Mesenteric fat pad (tissue), 1 donor: ENCODE measurements around the gene RAB3C. TPM values are rescaled to one million over a fixed set of nuclear protein-coding genes. Genes with fewer than 3 reads are reported as not detected.

Source experiments
- DNase-seq: peaks from one replicate; pipeline ENCODE4 v3.0.0-alpha.2; 2020; ENCODE audit warnings: low spot score
- total RNA-seq: library from RNA; stranded (reverse); fragmentation: NEBNext Ultra II Directional; extraction: Animal tissue kit (Norgen Biotek cat#: 25700); gene quantifications from one replicate; pipeline ENCODE4 v1.2.1, GENCODE V29; 2021
- donor health status: DM: yes; HTN: yes; CAD: no.

The RAB3C gene
- total RNA-seq, 1 donor from 2014 or later = 8.4 TPM

DNA sequence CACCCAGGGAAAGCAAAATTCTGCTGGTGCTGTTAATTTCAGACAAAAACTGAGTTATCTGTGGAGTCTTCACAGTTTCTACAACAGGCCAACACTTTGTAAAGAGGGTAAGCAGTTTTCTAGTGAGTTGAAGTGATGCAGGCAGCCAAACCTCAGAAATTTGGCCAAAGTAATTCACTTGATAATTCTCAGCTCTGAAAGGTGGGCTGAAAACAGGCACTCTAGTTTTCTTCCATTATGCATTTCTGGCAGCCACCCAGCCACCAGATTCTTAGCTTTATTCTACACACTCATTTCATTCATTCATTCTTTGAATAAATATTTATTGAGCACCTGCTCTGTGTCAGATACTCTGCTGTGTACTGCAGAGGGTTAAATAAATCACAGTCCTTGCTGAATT lies 184.2 kb downstream of the RAB3C start:
- no peak for DNase-seq

DNA sequence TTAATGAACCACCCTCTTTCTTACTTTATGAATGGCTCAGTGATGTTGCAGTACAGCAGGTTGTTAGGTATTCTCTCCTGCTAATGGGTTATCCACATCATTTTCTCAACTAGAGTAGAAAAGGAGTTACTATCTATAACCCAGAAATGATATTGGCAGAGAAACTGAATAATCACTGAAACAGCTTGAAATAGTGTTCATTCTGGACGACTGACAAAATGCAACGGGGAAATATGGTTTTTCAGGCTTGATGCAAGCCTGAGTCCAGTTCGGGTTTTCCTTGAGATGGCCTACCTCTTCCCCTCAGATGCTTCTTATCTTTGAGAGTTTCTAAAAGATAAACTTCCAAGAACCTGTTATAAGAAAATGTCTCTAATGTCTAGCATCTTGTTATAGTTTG lies 187.3 kb downstream of the RAB3C start:
- no peak for DNase-seq

DNA sequence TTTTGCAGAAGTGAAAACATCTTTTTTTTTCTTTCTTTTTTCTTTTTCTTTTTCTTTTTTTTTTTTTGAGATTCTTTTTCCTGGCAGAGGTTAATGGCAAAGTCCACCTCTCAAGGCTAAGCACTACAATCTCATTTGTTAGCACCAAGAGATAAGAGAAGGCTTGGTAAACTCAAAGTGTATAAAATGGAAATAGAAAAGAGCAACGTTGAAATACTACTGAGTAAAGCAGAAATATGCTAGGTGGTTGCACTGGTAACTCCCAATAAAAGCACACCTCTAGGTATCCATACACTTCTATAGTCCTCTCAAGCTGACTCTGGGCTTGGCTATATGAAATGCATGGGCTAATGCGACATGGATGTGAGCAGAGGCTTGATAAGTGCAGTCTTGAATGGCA lies 188.9 kb downstream of the RAB3C start:
- no peak for DNase-seq

GRCh38 chr5:58773744-58774441 lies 191.0 kb downstream of the RAB3C start:
- no peak for DNase-seq

GRCh38 chr5:58774937-58775336 lies 192.1 kb downstream of the RAB3C start:
- no peak for DNase-seq

DNA sequence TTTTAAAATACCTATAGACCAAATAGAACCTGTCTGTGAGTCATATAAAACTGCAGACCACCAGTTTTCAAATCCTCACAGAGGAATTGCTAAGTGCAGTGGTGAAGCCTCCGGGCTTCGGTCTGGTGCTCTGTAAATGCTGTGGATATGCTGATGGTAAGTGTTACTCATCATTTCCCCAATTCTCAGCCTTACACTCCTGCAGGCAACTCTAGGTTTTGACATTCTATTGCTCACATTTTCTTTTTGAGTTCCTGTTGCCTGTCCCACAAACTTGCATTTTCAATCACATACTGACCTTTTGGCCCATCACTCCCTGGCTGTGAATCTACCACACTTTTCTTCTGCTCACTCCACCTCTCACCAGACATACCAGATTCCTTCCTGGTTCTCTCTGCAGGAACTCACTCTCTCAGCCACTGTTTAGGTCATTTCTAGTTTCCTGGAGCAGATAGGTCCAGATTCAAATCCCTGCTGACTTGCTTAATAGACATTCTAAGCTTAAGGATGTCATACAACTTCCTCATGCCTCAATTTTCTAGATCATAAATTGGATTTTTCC lies 192.9 kb downstream of the RAB3C start:
- DNase-seq = no peak

GRCh38 chr5:58776559-58776958 lies 193.7 kb downstream of the RAB3C start:
- no peak for DNase-seq

DNA sequence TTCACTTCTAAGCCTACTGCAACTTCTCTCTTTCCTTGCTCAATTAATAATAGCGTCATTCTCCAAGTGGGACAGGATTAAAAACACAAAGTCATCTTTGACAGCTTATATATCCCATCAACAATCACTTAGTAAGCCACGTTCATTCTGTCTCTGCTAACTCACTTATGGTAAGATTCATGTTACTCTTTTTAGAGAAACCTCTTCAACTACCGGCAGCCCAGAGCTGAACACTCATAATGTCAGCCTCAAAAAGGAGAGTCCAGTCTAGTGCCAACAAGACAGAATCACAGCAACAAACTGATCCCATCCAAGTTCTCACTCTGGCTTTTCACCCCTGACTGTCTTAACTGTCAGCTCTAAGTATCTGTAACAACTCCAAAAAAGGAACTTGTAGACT lies 196.0 kb downstream of the RAB3C start:
- no peak for DNase-seq

DNA sequence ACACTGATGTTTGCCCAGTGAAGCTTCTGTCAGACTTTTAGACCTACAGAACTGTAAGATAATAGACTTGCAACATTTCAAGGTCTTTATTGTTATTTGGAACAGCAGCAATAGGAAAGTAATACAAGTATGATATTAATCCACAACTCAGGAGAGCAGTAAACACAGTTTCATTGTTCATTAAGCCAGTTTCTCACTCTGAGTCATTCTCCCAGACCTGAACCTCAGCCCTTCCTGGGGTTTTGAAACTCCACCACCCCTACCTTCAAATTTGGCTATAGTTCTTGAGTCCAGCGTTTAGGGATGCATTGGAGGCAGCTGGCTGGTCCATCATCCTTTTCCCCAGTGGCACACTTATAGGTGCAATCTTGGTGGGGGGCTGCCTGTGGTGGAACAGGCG lies 203.2 kb downstream of the RAB3C start:
- no peak for DNase-seq

- no peak for DNase-seq
Observed at GRCh38 chr5:58786711-58787303, 203.9 kb downstream of the RAB3C start.

- DNase-seq = no peak
Observed at GRCh38 chr5:58787987-58788386, 205.1 kb downstream of the RAB3C start.

- DNase-seq = no peak
Observed at GRCh38 chr5:58793888-58794657, 211.2 kb downstream of the RAB3C start.

GRCh38 chr5:58794875-58795274 lies 212.0 kb downstream of the RAB3C start:
- no peak for DNase-seq

DNA sequence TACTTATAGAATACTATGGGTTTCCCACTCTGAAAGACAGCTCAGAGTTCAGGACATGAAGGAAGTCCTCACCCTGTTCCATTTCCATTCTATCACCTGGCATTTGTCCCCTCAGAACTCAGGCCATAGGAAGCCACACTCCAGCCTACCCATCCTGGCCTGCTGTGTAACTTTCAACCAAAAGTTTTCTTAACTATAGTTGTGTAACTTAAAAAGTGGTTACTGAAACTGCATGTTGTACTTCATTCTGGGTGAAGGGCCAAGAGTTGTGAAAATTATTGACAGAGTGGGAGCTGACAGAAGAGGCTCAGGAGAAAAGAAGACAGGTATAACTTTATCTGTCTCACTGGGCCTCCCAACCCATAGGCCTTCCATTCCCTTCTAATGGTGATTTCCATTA lies 212.5 kb downstream of the RAB3C start:
- DNase-seq = no peak

GRCh38 chr5:58797021-58797420 lies 214.1 kb downstream of the RAB3C start:
- DNase-seq = no peak

DNA sequence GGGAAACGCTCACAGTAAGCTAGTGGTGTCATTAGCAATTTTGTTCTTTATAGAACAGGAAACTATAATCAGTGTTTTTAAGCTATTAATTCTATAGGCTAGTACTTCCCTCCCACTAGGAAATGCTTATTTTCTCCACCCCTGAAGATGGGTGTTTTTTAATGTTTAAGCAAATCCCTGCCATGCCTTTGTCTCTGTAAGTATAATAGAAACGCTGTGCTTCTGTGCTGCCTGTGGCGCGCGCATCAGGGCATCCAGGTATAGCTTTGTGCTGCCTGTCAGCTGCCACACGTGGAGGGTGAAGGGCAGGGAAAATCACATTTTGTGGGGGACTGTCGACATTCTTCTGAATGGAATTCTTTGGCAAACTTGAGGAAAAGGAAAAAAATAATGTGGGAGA lies 217.5 kb downstream of the RAB3C start:
- DNase-seq = no peak

GRCh38 chr5:58800861-58801540 lies 218.1 kb downstream of the RAB3C start:
- no peak for DNase-seq

DNA sequence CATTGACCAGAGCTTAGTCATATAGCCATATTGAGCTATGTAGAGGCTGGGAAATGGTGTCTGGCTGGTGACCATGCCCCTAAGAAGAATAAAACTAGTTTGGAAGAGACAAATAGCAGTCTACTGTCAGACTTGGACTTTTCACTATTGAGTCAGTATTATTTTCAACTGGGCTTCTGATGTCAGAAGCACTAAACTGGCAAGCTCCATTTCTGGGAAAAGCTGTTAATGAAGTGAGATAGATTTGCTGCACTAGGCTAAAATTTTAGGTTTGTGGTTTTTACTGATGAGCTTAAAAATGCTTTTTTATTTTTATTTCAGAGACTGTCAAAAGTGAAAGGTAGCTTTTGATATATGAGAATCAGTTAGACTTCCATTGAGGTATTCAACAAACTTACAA lies 220.2 kb downstream of the RAB3C start:
- no peak for DNase-seq

GRCh38 chr5:58804291-58804690 lies 221.4 kb downstream of the RAB3C start:
- no peak for DNase-seq

DNA sequence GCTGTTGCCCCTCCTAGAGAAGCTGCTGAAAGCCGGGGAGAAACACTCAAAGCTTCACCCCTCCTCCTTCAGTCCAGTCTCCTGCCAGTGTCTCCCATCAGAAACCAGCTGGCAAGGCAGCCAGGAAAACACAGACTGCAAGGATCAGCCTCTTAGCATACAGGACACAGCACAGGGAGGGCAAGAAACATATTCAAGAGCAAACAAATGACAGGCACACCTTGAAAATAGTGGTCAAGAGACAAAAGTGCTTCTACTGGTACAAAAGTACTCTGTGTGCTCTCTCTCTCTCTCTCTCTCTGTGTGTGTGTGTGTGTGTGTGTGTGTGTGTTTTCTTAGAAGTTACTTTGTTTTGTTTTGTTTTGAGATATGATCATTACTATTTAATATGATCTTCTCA lies 227.2 kb downstream of the RAB3C start:
- no peak for DNase-seq

GRCh38 chr5:58813855-58814254 lies 231.0 kb downstream of the RAB3C start:
- no peak for DNase-seq
